GM23338 (cell line): ENCODE measurements around the gene SLC22A16. TPM values are rescaled to one million over a fixed set of nuclear protein-coding genes. Genes with fewer than 3 reads are reported as not detected.

Experiments
- ATAC-seq: fragments of 200-7000 bp; cut with Tn5 transposase; 3 replicates; pipeline ENCODE4 v1.9.1; 2020
- DNase-seq: peaks from one replicate; pipeline ENCODE4 v3.0.0-alpha.2; 2015; ENCODE audit warnings: low spot score
- H2AFZ ChIP-seq: fragments of 200-600 bp; sonication (generic); 2 replicates; pipeline ENCODE4 v1.8.0; 2016; ENCODE audit warnings: antibody characterized with exemption, mild to moderate bottlenecking, moderate library complexity
- H3F3A ChIP-seq: fragments of 200-600 bp; sonication (generic); replicated peaks from 2 replicates; pipeline ENCODE4 v1.8.0; 2017; ENCODE audit warnings: antibody characterized with exemption, mixed run types, low read depth
- H3K27ac ChIP-seq: fragments of 200-600 bp; sonication (generic); 2 replicates; pipeline ENCODE4 v1.6.1; 2016; ENCODE audit warnings: low read depth
- H3K27me3 ChIP-seq: fragments of 200-600 bp; sonication (generic); 2 replicates; pipeline ENCODE4 v1.8.0; 2016; ENCODE audit warnings: mild to moderate bottlenecking, mixed run types, moderate library complexity; ENCODE audit not compliant: insufficient read depth
- H3K36me3 ChIP-seq: fragments of 200-600 bp; sonication (generic); 2 replicates; pipeline ENCODE4 v1.8.0; 2016; ENCODE audit warnings: mild to moderate bottlenecking; ENCODE audit not compliant: insufficient read depth
- H3K4me1 ChIP-seq: fragments of 200-600 bp; sonication (generic); 2 replicates; pipeline ENCODE4 v1.8.0; 2016; ENCODE audit warnings: mild to moderate bottlenecking, moderate library complexity; ENCODE audit not compliant: insufficient read depth
- H3K4me2 ChIP-seq: fragments of 200-600 bp; sonication (generic); 2 replicates; pipeline ENCODE4 v1.7.1; 2017; ENCODE audit warnings: mixed run types
- H3K4me3 ChIP-seq: fragments of 200-600 bp; sonication (generic); 2 replicates; pipeline ENCODE4 v1.6.1; 2016; ENCODE audit warnings: mixed run types
- H3K79me2 ChIP-seq: fragments of 200-600 bp; sonication (generic); replicated peaks from 2 replicates; pipeline ENCODE4 v1.8.0; 2017; ENCODE audit warnings: mild to moderate bottlenecking; ENCODE audit not compliant: insufficient read depth
- H3K9me2 ChIP-seq: fragments of 200-600 bp; sonication (generic); 2 replicates; pipeline ENCODE4 v1.8.0; 2017; ENCODE audit not compliant: insufficient read depth
- H4K20me1 ChIP-seq: fragments of 200-600 bp; sonication (generic); replicated peaks from 2 replicates; pipeline ENCODE4 v1.8.0; 2017; ENCODE audit warnings: mild to moderate bottlenecking; ENCODE audit not compliant: insufficient read depth
- H3K27ac Mint-ChIP-seq: 2 replicates; pipeline ENCODE4 v1.8.0; 2020; ENCODE audit warnings: inconsistent platforms, mild to moderate bottlenecking, moderate library complexity, mixed read lengths
- H3K27me3 Mint-ChIP-seq: 3 replicates; pipeline ENCODE4 v1.8.0; 2022; ENCODE audit warnings: low read depth, mild to moderate bottlenecking, moderate library complexity, mixed read lengths, inconsistent platforms; ENCODE audit not compliant: insufficient read depth, poor library complexity
- H3K36me3 Mint-ChIP-seq: 3 replicates; pipeline ENCODE4 v1.8.0; 2021; ENCODE audit warnings: low read depth, mild to moderate bottlenecking, inconsistent platforms, moderate library complexity, mixed read lengths
- H3K4me1 Mint-ChIP-seq: 3 replicates; pipeline ENCODE4 v1.8.0; 2020; ENCODE audit warnings: mild to moderate bottlenecking, inconsistent platforms, mixed read lengths
- H3K4me3 Mint-ChIP-seq: 3 replicates; pipeline ENCODE4 v1.8.0; 2021; ENCODE audit warnings: moderate library complexity, mild to moderate bottlenecking, inconsistent platforms, mixed read lengths
- H3K9me3 Mint-ChIP-seq: 3 replicates; pipeline ENCODE4 v1.8.0; 2020; ENCODE audit warnings: moderate library complexity, mild to moderate bottlenecking, inconsistent platforms, mixed read lengths
- CREB1 ChIP-seq: fragments of 250-450 bp; sonication (Bioruptor Pico); IDR thresholded peaks from 2 replicates; pipeline ENCODE4 v1.5.0; 2020; ENCODE audit warnings: low read depth, mild to moderate bottlenecking, moderate library complexity
- CTCF ChIP-seq, 2 experiments: fragments of 200-600 bp in 1 of 2; sonication (generic) in 1 of 2; conservative IDR thresholded peaks; 2 replicates each; pipeline versions ENCODE4 v1.5.1 to v1.6.1; 2016 to 2017; ENCODE audit warnings: antibody characterized with exemption in 2 of 2, low read depth in 2 of 2, mild to moderate bottlenecking in 2 of 2, moderate library complexity in 1 of 2
- ETS1 ChIP-seq: IDR thresholded peaks from 2 replicates; pipeline ENCODE4 v1.6.1; 2016; ENCODE audit warnings: antibody characterized with exemption
- EZH2 ChIP-seq: fragments of 200-600 bp; sonication (generic); IDR thresholded peaks from one replicate; pipeline ENCODE4 v1.8.0; 2017; ENCODE audit warnings: antibody characterized with exemption, mild to moderate bottlenecking, low read depth; ENCODE audit not compliant: unreplicated experiment
- EZH2phosphoT487 ChIP-seq: fragments of 200-600 bp; sonication (generic); IDR thresholded peaks from one replicate; pipeline ENCODE4 v1.8.1; 2018; ENCODE audit warnings: antibody characterized with exemption; ENCODE audit not compliant: unreplicated experiment
- JUNB ChIP-seq: IDR thresholded peaks from one replicate; pipeline ENCODE4 v1.6.1; 2016; ENCODE audit warnings: antibody characterized with exemption; ENCODE audit not compliant: unreplicated experiment
- NANOG ChIP-seq: IDR thresholded peaks from 2 replicates; pipeline ENCODE4 v1.6.1; 2016; ENCODE audit warnings: antibody characterized with exemption, borderline replicate concordance
- POLR2AphosphoS5 ChIP-seq: IDR thresholded peaks from 2 replicates; pipeline ENCODE4 v1.6.1; 2016; ENCODE audit warnings: antibody characterized with exemption, low read depth
- REST ChIP-seq: IDR thresholded peaks from one replicate; pipeline ENCODE4 v1.6.1; 2018; ENCODE audit warnings: antibody characterized with exemption; ENCODE audit not compliant: unreplicated experiment
- STAT1 ChIP-seq: IDR thresholded peaks from one replicate; pipeline ENCODE4 v1.6.1; 2016; ENCODE audit warnings: antibody characterized with exemption; ENCODE audit not compliant: unreplicated experiment
- ZNF114 ChIP-seq: fragments of 250-450 bp; sonication (Bioruptor Pico); IDR thresholded peaks from 2 replicates; pipeline ENCODE4 v1.5.0; 2020; ENCODE audit warnings: mild to moderate bottlenecking, moderate library complexity
- ZNF331 ChIP-seq: fragments of 250-450 bp; sonication (Bioruptor Pico); IDR thresholded peaks from 2 replicates; pipeline ENCODE4 v1.5.0; 2020; ENCODE audit warnings: low read depth, mild to moderate bottlenecking, moderate library complexity
- ZNF462 ChIP-seq: fragments of 250-450 bp; sonication (Bioruptor Pico); IDR thresholded peaks from 2 replicates; pipeline ENCODE4 v1.5.0; 2020; ENCODE audit warnings: mild to moderate bottlenecking, moderate library complexity
- polyA plus RNA-seq: library from polyadenylated mRNA; unstranded; fragments of >200 nt; fragmentation: Nextera tagmentation; extraction: Ambion mirVana; gene quantifications from 2 replicates; pipeline ENCODE4 v1.2.1, GENCODE V29; 2016
- total RNA-seq: library from RNA; depleted of rRNA; stranded (reverse); fragments of >200 nt; shearing (Covaris generic); gene quantifications from 2 replicates; pipeline ENCODE4 v1.2.3, GENCODE V29; 2014

SLC22A16 gene
- total and polyA plus RNA-seq, 2 experiments from 2014 or later = 0.37 to 0.42 TPM

GRCh38 chr6:110471726-110472365 is 4.6 kb downstream of the SLC22A16 start:
- Mint-ChIP-seq H3K27ac (no peak overlapping the region), H3K36me3 (peaks cover 3% of the 10 kb centered on the region; the same call in 1 of the 3 replicates), H3K4me3 (no peak overlapping the region), H3K4me1 (no peaks in the 10 kb centered on the region; the same call in 2 of the 3 replicates), H3K27me3 (peaks cover 17% of the 10 kb centered on the region), H3K9me3 (peaks cover 14% of the 10 kb centered on the region)
- TF ChIP-seq NANOG (no peak), STAT1 (no peak), EZH2phosphoT487 (no peak), ZNF114 (no peak), ZNF462 (CRISPR knock-in tag) (no peak), ETS1 (no peak), JUNB (no peak), ZNF331 (CRISPR knock-in tag) (no peak), REST (no peak), CREB1 (CRISPR knock-in tag) (no peak), POLR2AphosphoS5 (no peak), CTCF (conservative IDR thresholded peaks at IDR 0.05; ENCODE audit: low read depth in 2 of 2) (no peak), EZH2 (no peak)
- DNase-seq = no peak
- H2AFZ ChIP-seq = no peak overlapping the region
- H3K4me1 ChIP-seq = no peaks in the 10 kb centered on the region
- no peaks in the 10 kb centered on the region for H3F3A ChIP-seq
- no peak overlapping the region for H3K27ac ChIP-seq
- no peaks in the 10 kb centered on the region for H4K20me1 ChIP-seq
- no peak for ATAC-seq
- peaks cover 28% of the 10 kb centered on the region for H3K27me3 ChIP-seq
- H3K4me3 ChIP-seq = no peak overlapping the region
- no peaks in the 10 kb centered on the region for H3K36me3 ChIP-seq
- no peak overlapping the region for H3K4me2 ChIP-seq
- no peaks in the 10 kb centered on the region for H3K9me2 ChIP-seq
- no peaks in the 10 kb centered on the region for H3K79me2 ChIP-seq
